Stimulated activated naive CD8-positive, alpha-beta T cell treated with anti-CD3 and anti-CD28 coated beads, Interleukin-15, amount 100 ng/mL, for 72 hours (primary cell): ENCODE measurements around the gene MCRIP2.

ENCODE experiments used
- ATAC-seq: fragments of 150-1000 bp; cut with Tn5 transposase; 2 replicates; pipeline ENCODE4 v1.10.0; 2021; ENCODE audit warnings: mild to moderate bottlenecking, moderate library complexity
- DNase-seq, 2 donors: peaks; one replicate each; pipeline ENCODE4 v3.0.0; 2021 to 2022
- H3K27ac Mint-ChIP-seq, 2 donors: one replicate each; pipeline ENCODE4 v1.8.0; 2022; ENCODE audit warnings: mild to moderate bottlenecking in 2 of 2, mixed read lengths in 2 of 2, moderate library complexity in 2 of 2
- H3K27me3 Mint-ChIP-seq: one replicate; pipeline ENCODE4 v1.8.0; 2022; ENCODE audit warnings: mixed read lengths
- H3K4me1 Mint-ChIP-seq: one replicate; pipeline ENCODE4 v1.8.0; 2022; ENCODE audit warnings: mild to moderate bottlenecking, mixed read lengths
- H3K4me3 Mint-ChIP-seq, 2 donors: one replicate each; pipeline ENCODE4 v1.8.0; 2022; ENCODE audit warnings: mild to moderate bottlenecking in 2 of 2, mixed read lengths in 2 of 2, moderate library complexity in 1 of 2
- H3K9me3 Mint-ChIP-seq, 2 donors: one replicate each; pipeline ENCODE4 v1.8.0; 2022; ENCODE audit warnings: mixed read lengths in 2 of 2

The MCRIP2 gene

DNA sequence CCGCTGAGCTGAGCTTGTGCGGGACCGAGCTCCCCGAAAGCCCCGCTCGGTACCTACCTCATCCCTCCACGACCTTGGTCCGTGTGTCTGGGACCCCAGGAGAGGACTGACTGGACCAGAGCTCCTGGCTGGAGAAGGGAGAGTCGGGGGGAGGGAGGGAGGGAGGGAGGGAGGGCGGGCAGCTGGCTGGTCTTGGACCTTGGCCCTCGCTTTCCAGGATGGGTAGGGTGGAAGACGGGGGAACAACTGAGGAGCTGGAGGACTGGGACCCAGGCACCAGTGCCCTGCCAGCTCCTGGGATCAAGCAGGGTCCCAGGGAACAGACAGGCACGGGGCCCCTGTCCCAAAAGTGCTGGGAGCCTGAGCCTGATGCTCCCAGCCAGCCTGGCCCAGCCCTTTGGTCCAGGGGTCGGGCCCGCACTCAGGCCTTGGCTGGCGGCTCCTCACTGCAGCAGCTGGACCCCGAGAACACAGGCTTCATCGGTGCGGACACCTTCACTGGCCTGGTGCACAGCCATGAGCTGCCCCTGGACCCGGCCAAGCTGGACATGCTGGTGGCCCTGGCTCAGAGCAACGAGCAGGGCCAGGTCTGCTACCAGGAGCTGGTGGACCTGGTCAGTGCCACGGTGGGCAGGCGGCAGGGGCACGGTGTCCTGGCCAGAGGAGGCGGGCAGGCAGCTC, 34.4 kb downstream of the MCRIP2 start:
- Mint-ChIP-seq H3K27me3 (peaks cover 19% of the 10 kb centered on the region), H3K9me3 (no peaks in the 10 kb centered on the region), H3K27ac (no peak overlapping the region), H3K4me1 (peaks cover 22% of the 10 kb centered on the region), H3K4me3 (peak overlapping the region in 1 of 2 donors; percentile 29)
- no peak for ATAC-seq
- DNase-seq, result no peak

DNA sequence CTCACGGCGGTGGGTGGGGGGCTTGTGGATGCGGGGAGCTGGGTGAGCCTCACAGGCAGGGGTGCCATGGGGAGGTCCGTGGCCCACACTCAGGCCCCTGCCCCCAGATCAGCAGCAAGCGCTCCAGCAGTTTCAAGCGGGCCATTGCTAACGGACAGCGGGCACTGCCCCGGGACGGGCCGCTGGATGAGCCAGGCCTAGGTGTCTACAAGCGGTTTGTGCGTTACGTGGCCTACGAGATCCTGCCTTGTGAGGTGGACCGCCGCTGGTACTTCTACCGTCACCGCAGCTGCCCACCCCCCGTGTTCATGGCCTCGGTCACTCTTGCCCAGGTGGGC, 34.9 kb downstream of the MCRIP2 start:
- Mint-ChIP-seq H3K4me1 (peaks cover 27% of the 10 kb centered on the region), H3K9me3 (no peaks in the 10 kb centered on the region), H3K4me3 (no peak overlapping the region), H3K27ac (no peak overlapping the region), H3K27me3 (peaks cover 19% of the 10 kb centered on the region)
- ATAC-seq, result no peak
- DNase-seq, result no peak

DNA sequence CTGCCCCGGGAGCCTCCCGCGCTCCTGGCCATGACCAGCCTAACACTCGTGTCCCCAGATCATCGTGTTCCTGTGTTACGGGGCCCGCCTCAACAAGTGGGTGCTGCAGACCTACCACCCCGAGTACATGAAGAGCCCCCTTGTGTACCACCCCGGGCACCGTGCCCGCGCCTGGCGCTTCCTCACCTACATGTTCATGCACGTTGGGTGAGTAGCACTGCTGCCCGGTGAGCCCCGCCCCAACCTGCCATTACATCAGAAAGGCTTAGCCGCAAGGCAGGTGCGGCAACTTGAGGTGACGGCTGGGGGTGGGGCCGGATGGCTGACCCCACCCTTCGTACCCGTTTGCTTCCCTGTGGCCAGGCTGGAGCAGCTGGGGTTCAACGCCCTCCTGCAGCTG, 35.3 kb downstream of the MCRIP2 start:
- peaks cover 19% of the 10 kb centered on the region for H3K27me3 Mint-ChIP-seq
- DNase-seq, result no peak
- H3K4me3 Mint-ChIP-seq, result no peak overlapping the region
- no peaks in the 10 kb centered on the region for H3K9me3 Mint-ChIP-seq
- peaks cover 31% of the 10 kb centered on the region for H3K4me1 Mint-ChIP-seq
- no peak for ATAC-seq
- peak overlapping the region in 1 of 2 donors; percentile 12 for H3K27ac Mint-ChIP-seq

DNA sequence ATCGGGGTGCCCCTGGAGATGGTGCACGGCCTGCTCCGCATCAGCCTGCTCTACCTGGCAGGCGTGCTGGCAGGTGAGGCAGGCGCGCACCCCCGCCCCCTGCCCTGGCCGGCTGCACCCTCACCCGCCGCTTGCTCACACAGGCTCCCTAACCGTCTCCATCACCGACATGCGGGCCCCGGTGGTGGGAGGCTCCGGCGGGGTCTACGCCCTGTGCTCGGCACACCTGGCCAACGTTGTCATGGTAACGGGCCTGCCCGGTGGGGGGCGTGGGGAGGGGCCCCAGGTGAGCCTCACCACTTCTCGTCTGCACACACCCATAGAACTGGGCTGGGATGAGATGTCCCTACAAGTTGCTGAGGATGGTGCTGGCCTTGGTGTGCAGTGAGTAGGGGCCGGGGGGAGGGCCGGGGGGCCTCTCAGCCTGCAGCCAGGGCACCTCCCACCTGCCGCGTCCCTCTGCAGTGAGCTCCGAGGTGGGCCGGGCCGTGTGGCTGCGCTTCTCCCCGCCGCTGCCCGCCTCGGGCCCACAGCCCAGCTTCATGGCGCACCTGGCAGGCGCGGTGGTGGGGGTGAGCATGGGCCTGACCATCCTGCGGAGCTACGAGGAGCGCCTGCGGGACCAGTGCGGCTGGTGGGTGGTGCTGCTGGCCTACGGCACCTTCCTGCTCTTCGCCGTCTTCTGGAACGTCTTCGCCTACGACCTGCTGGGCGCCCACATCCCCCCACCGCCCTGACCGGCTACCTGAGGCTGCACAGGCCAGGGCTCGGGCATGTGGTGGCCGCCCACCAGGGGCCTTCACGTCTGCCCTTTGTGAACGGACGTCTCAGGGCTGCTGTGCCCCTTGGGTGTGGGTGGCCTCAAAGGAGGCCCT, 35.9 kb downstream of the MCRIP2 start:
- H3K4me1 Mint-ChIP-seq, result peaks cover 37% of the 10 kb centered on the region
- H3K4me3 Mint-ChIP-seq, result peak overlapping the region in 1 of 2 donors; percentile 37
- peak overlapping the region in 1 of 2 donors; percentile 95 for H3K27ac Mint-ChIP-seq
- H3K27me3 Mint-ChIP-seq, result peaks cover 19% of the 10 kb centered on the region
- ATAC-seq (no peak), DNase-seq (no peak)
- no peaks in the 10 kb centered on the region for H3K9me3 Mint-ChIP-seq

DNA sequence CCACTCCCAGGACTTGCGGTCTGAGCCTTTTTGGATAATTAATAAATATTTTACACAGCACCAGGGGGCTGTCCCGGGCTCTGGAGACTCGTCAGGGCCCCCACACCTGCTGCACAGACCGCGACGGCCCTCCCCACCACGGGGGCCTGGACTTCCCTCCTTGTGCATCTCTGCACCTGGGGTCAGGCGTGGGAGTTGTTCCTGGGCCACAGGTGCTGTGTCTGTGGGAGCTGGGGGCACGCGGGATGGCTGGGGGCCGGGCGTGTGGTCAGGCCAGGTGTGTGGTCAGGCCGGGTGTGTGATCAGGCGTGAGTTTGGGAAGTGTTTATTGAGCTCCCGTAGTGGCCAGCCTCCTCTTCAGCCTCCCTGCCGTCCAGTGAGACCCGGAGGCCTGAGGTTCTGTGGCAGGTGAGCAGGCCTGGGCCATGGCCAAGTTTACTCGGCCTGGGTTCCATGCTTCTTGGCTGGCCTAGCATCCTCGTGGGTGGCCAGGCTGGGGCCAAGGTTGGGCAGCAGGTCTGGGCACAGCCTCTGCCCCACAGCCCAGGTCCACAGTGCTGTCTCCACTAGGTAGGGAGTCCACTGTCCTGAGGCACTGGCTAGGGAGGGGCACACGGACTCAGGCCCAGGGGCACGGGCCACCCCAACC, 36.7 kb downstream of the MCRIP2 start:
- Mint-ChIP-seq H3K27ac (peak overlapping the region in 1 of 2 donors; percentile 95), H3K4me3 (no peak overlapping the region), H3K27me3 (peaks cover 19% of the 10 kb centered on the region), H3K9me3 (no peaks in the 10 kb centered on the region), H3K4me1 (peaks cover 45% of the 10 kb centered on the region)
- ATAC-seq (no peak), DNase-seq (no peak)

DNA sequence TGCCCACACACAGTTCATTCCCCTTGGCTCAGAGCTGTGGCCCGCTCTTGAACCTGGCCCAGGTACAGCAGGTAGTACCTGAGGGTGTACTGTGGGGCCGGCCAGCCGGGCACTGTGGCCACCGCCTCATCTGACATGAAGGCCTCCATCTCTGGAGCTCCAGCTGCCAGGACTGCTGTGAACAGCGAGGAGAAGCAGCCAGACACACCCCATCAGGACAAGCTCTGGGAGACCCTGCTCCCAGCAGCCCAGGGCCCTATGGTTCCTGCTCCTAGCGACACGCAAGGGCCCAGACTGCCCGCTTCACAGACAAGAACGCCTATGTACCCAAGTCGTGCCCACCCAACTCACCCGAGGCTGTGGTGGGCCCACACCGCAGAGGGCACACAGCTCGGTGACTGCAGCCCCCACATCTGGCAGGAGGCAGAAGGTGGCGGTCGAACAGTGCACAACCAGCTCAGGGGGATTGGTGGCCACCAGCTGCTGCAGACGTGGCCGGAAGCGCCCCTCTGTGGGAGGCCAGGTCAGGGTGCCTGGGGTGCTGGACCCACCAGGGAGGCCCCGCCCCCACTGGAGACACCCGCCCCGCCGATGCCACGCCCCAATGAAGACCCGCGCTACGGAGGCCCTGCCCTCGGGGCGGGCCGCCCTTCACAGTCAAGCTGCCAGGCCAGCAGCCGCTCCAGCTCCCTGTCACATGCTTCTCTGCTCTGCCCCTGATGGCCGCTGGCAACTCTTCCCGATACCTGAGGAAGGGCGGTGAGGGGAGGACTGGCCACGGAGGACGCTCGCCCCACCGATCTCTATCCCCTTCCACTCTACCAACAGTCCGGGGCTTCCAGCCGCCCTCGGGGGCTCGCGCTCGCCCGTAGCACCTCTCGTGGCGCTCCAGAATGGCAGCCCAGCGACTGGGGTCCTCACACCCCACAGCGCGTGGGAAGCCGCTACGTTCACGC, 37.5 kb downstream of the MCRIP2 start:
- Mint-ChIP-seq H3K4me3 (peak overlapping the region; percentile 86 to 90), H3K4me1 (peaks cover 51% of the 10 kb centered on the region), H3K27ac (peak overlapping the region in 1 of 2 donors; percentile 75), H3K27me3 (peaks cover 19% of the 10 kb centered on the region), H3K9me3 (no peaks in the 10 kb centered on the region)
- ATAC-seq (peak; percentile 8), DNase-seq (peak; percentile 58 to 64)

DNA sequence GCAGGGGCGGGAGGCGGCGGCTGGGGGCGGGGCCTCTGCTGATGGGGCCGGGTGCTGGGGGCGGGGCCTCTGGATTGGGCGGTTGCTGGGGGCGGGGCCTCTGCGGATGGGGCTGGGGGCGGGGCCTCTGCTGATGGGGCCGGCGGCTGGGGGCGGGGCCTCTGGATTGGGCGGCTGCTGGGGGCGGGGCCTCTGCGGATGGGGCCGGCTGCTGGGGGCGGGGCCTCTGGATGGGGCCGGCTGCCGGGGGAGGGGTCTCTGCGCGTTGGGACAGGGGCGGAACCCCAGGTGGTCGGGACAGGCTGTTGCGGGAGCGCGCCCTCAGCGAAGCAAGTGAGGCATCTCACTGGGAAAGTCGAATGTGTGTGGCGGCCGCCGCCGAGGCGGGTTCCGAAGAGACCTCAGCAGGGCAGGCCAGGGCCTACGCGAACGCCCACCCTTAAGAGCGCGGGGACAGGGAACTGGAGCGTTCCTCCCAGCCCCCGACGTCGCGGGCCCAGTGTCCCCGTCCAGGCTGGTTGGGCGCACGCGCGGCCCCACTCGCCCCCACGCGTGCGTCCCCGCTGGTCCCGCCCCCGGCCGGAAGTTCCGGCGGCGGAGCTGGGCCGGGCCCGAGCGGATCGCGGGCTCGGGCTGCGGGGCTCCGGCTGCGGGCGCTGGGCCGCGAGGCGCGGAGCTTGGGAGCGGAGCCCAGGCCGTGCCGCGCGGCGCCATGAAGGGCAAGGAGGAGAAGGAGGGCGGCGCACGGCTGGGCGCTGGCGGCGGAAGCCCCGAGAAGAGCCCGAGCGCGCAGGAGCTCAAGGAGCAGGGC, 38.4 kb downstream of the MCRIP2 start, which contains the start of gene STUB1:
Gene STUB1 (plus strand): TSS at position 597 of the 811 bp plus-strand sequence. CDS start 116 bp downstream, at position 713.
- Mint-ChIP-seq H3K27ac (peak within 1 kb of the TSS in 1 of 2 donors; percentile 75), H3K4me3 (peak within 1 kb of the TSS; percentile 86 to 90)
- DNase-seq, result peak; percentile 89 to 91

DNA sequence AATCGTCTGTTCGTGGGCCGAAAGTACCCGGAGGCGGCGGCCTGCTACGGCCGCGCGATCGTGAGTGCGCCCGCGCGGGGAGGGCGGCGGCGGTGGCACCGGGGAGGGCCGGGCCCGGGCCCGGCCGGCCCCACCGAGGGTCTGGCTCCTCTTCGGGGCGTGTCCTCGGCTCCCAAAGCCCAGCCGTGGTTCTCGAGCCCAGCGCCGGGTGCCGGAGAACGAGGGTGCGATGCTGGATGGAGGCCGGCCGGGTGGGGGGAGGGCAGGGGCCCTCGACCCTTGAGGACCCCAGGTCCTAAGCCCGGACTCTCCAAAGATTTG, 39.0 kb downstream of the MCRIP2 start:
- Mint-ChIP-seq H3K4me3 (peak overlapping the region; percentile 85 to 90), H3K27ac (no peak overlapping the region), H3K4me1 (peaks cover 57% of the 10 kb centered on the region), H3K9me3 (no peaks in the 10 kb centered on the region), H3K27me3 (peaks cover 10% of the 10 kb centered on the region)
- no peak for DNase-seq
- ATAC-seq, result no peak

More for the DNA sequence above, 38.4 kb downstream of the MCRIP2 start, which contains the start of gene STUB1:
- Mint-ChIP-seq H3K27me3 (peaks cover 15% of the 10 kb centered on the region), H3K4me1 (peaks cover 56% of the 10 kb centered on the region), H3K9me3 (no peaks in the 10 kb centered on the region)
- ATAC-seq, result peak; percentile 56

DNA sequence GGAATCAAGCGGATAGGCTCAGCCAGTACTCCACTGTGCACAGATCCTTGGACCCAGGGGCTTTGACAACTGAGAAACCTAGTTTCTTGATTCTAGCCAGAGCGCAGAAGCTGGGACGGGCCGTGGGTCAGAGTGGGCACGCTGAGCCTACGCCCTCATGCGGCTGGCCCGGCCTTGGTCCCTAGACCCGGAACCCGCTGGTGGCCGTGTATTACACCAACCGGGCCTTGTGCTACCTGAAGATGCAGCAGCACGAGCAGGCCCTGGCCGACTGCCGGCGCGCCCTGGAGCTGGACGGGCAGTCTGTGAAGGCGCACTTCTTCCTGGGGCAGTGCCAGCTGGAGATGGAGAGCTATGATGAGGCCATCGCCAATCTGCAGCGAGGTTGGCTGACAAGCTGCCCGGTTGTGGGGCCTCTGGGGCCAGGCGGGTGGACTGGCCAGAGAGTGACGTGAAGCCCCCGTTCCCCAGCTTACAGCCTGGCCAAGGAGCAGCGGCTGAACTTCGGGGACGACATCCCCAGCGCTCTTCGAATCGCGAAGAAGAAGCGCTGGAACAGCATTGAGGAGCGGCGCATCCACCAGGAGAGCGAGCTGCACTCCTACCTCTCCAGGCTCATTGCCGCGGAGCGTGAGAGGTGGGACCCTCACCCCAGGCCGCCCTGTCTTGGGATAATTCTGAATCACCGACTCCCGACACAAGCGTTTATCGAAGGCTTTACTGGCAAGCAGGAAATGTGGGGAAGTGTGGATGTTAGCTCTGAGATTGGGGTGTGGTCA, 39.5 kb downstream of the MCRIP2 start:
- no peak overlapping the region for H3K27ac Mint-ChIP-seq
- ATAC-seq (no peak), DNase-seq (no peak)
- H3K4me1 Mint-ChIP-seq, result peaks cover 62% of the 10 kb centered on the region
- no peaks in the 10 kb centered on the region for H3K9me3 Mint-ChIP-seq
- H3K27me3 Mint-ChIP-seq, result peaks cover 10% of the 10 kb centered on the region
- peak overlapping the region; percentile 85 to 90 for H3K4me3 Mint-ChIP-seq

DNA sequence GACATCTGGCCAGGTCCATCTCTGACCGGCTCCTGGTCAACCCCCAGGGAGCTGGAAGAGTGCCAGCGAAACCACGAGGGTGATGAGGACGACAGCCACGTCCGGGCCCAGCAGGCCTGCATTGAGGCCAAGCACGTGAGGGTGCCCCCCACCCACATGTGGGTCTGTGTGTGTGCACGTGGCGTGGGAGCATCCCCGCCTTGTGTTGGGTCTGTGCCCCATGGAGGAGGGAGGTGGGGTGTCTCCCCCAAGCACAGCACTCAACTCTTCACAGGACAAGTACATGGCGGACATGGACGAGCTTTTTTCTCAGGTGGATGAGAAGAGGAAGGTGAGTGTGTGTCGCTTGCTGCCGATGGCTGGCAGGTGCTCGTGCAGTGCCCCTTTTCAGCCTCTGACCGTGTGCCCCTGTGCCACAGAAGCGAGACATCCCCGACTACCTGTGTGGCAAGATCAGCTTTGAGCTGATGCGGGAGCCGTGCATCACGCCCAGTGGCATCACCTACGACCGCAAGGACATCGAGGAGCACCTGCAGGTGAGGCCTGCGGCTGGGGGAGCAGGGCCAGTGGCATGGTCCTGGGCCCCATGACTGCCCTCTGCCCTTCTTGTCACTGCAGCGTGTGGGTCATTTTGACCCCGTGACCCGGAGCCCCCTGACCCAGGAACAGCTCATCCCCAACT, 40.3 kb downstream of the MCRIP2 start:
- Mint-ChIP-seq H3K4me3 (peak overlapping the region; percentile 85 to 90), H3K27me3 (peaks cover 6% of the 10 kb centered on the region), H3K27ac (no peak overlapping the region), H3K4me1 (peaks cover 67% of the 10 kb centered on the region), H3K9me3 (no peaks in the 10 kb centered on the region)
- ATAC-seq, result no peak
- DNase-seq, result no peak

DNA sequence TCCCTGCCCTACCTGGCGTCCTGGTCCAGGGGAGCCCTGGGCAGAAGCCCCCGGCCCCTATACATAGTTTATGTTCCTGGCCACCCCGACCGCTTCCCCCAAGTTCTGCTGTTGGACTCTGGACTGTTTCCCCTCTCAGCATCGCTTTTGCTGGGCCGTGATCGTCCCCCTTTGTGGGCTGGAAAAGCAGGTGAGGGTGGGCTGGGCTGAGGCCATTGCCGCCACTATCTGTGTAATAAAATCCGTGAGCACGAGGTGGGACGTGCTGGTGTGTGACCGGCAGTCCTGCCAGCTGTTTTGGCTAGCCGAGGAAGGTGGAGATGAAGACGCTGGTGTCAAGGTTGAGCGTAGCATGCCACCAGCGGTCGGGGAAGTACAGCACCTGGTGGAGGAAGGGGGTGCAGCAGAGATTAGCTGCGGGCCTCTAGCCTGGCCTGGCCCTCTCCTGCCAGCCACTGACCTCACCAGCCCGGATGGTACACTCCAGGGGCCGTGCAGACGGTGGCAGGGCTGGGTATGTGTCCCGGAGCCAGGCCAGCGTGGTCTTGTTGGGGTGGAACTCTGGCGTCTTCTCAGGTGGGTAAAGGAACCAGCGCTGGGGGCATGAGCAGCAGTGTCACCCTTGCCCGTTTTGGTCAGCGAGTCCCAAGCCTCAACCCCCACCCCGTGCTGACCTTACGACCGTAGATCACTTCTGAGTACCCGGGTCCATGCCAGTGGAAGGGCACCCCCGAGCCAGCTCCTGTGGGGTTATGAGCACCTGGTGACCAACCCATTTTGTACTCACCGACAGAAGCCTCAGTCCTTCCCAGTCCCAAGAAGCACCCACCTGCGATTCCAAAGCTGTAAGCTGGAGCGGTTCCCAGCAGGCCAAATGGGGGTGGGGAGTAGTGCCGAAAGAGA, 41.1 kb downstream of the MCRIP2 start:
- peaks cover 69% of the 10 kb centered on the region for H3K4me1 Mint-ChIP-seq

DNA sequence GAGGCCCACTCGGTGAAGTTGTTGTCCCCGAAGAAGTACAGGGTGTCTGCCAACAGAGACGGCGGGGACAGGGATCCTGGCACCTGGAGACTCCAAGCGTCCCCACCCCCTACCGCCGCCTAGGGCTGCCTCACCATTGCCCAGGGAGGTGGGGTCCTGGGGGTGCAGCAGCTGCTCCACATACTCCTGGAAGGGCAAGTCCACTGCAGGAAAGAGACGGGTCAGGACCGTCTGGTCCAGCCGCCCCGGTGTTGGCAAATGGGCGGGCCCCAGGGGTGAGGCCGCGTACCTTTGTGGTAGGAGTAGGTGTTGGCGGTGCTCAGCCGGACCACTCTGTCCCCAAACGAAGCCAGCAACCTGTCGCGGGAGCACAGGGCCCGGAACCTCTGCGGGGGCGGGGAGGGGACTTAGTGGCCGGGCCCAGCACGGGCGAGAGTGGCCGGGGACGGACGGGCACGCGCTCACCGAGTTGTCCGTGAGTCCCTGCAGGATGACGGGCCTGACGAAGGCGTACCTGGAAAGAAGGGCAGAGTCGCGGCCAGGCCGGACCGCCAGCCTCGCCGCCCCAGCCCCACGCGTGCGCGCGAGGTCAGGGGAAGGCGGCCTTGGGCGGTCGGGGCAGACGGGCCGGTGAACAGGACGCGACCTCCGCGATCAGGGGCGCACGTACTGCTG, 41.9 kb downstream of the MCRIP2 start:
- no peak for ATAC-seq
- no peaks in the 10 kb centered on the region for H3K27me3 Mint-ChIP-seq
- peak overlapping the region in 1 of 2 donors; percentile 82 for H3K27ac Mint-ChIP-seq

More for the DNA sequence above, 41.1 kb downstream of the MCRIP2 start:
- Mint-ChIP-seq H3K27ac (peak overlapping the region in 1 of 2 donors; percentile 87), H3K4me3 (peak overlapping the region; percentile 76 to 90), H3K9me3 (no peaks in the 10 kb centered on the region), H3K27me3 (no peaks in the 10 kb centered on the region)
- no peak for ATAC-seq
- DNase-seq, result no peak

More for the DNA sequence above, 41.9 kb downstream of the MCRIP2 start:
- Mint-ChIP-seq H3K4me1 (peaks cover 77% of the 10 kb centered on the region), H3K4me3 (peak overlapping the region; percentile 76 to 90), H3K9me3 (no peaks in the 10 kb centered on the region)
- DNase-seq, result no peak
